Measurements from ENCODE around the gene LAMA2.

Gene LAMA2

DNA sequence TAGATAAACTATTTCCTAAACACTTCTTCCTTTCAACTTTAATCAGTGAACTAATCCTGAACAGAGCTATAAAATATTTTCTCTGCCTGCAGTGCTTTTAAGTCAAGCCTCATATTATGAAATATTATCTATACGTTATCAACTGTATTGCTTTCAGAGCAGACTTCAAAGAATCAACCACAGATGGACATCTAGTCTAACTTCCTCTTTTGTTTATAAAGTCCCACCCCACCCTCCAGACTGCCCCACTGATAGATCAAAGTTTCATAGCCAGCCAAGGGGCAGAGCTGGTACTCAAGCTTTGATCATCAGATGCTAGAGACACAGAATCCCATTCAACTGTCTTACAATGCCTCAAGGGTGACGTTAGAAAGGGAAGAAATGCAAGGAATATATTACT is 308.3 kb downstream of the LAMA2 start:
- Histone ChIP-seq H2AK5ac (ENCODE audit: low read length, severe bottlenecking) (no peak overlapping the region), H2BK15ac (ENCODE audit: low read depth, poor library complexity, severe bottlenecking) (no peak overlapping the region), H3K4ac (ENCODE audit: low read depth in 1 of 2, low read length in 2 of 2) (no peak overlapping the region), H3K9ac (ENCODE audit: low read length) (no peak overlapping the region), H3K18ac (ENCODE audit: low read depth in 1 of 2, low read length in 2 of 2) (no peak overlapping the region), H2BK5ac (ENCODE audit: low read depth, low read length, poor library complexity, severe bottlenecking) (no peak overlapping the region), H3K4me3 (ENCODE audit: insufficient read depth in 1 of 2, low read depth in 1 of 2, low read length in 2 of 2) (no peak overlapping the region), H3K79me1 (replicated peaks; ENCODE audit: low read length, poor library complexity, severe bottlenecking) (no peaks in the 10 kb centered on the region), H3K27me3 (ENCODE audit: control insufficient read depth in 1 of 2, insufficient read depth in 1 of 2, low read length in 2 of 2) (no peaks in the 10 kb centered on the region), H3K4me2 (ENCODE audit: low read length, poor library complexity, severe bottlenecking) (no peak overlapping the region), H3K4me1 (ENCODE audit: control insufficient read depth, insufficient read depth, low read depth, low read length) (no peaks in the 10 kb centered on the region), H2AFZ (ENCODE audit: low read depth, low read length) (no peak overlapping the region), H3K14ac (ENCODE audit: low read length in 2 of 2) (no peak overlapping the region), H3K36me3 (ENCODE audit: control insufficient read depth in 1 of 2, insufficient read depth in 2 of 2, low read depth in 1 of 2, low read length in 2 of 2) (peaks cover 0 to 24% of the 10 kb centered on the region in 2 experiments), H3K9me3 (ENCODE audit: control insufficient read depth, low read length) (no peaks in the 10 kb centered on the region), H4K8ac (ENCODE audit: low read length) (no peak overlapping the region), H3K23ac (ENCODE audit: low read length in 2 of 2) (no peak overlapping the region), H4K91ac (ENCODE audit: low read length) (no peak overlapping the region), H2BK12ac (ENCODE audit: low read length in 2 of 2) (no peak overlapping the region), H3K27ac (ENCODE audit: low read length, poor library complexity, severe bottlenecking) (no peak overlapping the region), H2BK120ac (ENCODE audit: low read depth, low read length) (no peak overlapping the region)
- DNase-seq = no peak
- 97% methylated on average over 1 of the region's 2 CpGs for WGBS

GRCh38 chr6:129192458-129192989 is 309.6 kb downstream of the LAMA2 start:
- H3K27ac ChIP-seq (ENCODE audit: low read length, poor library complexity, severe bottlenecking) = no peak overlapping the region
- no peak for DNase-seq
- H2BK5ac ChIP-seq (ENCODE audit: low read depth, low read length, poor library complexity, severe bottlenecking) = no peak overlapping the region
- no peak overlapping the region for H3K4ac ChIP-seq (ENCODE audit: low read depth in 1 of 2, low read length in 2 of 2)
- no peaks in the 10 kb centered on the region for H3K27me3 ChIP-seq (ENCODE audit: control insufficient read depth in 1 of 2, insufficient read depth in 1 of 2, low read length in 2 of 2)
- H2BK120ac ChIP-seq (ENCODE audit: low read depth, low read length) = no peak overlapping the region
- no peak overlapping the region for H3K14ac ChIP-seq (ENCODE audit: low read length in 2 of 2)
- H4K91ac ChIP-seq (ENCODE audit: low read length) = peak overlapping the region; percentile 39
- no peaks in the 10 kb centered on the region for H3K4me1 ChIP-seq (ENCODE audit: control insufficient read depth, insufficient read depth, low read depth, low read length)
- H2AFZ ChIP-seq (ENCODE audit: low read depth, low read length) = no peak overlapping the region
- H3K36me3 ChIP-seq (ENCODE audit: control insufficient read depth in 1 of 2, insufficient read depth in 2 of 2, low read depth in 1 of 2, low read length in 2 of 2) = peaks cover 0 to 24% of the 10 kb centered on the region in 2 experiments
- no peak overlapping the region for H3K4me3 ChIP-seq (ENCODE audit: insufficient read depth in 1 of 2, low read depth in 1 of 2, low read length in 2 of 2)
- H3K9ac ChIP-seq (ENCODE audit: low read length) = no peak overlapping the region
- H2BK15ac ChIP-seq (ENCODE audit: low read depth, poor library complexity, severe bottlenecking) = no peak overlapping the region
- no peak overlapping the region for H2AK5ac ChIP-seq (ENCODE audit: low read length, severe bottlenecking)
- no peaks in the 10 kb centered on the region for H3K79me1 ChIP-seq (replicated peaks; ENCODE audit: low read length, poor library complexity, severe bottlenecking)
- 98% methylated on average over 14 of the region's 14 CpGs for WGBS
- no peaks in the 10 kb centered on the region for H3K9me3 ChIP-seq (ENCODE audit: control insufficient read depth, low read length)
- no peak overlapping the region for H2BK12ac ChIP-seq (ENCODE audit: low read length in 2 of 2)
- H3K18ac ChIP-seq (ENCODE audit: low read depth in 1 of 2, low read length in 2 of 2) = no peak overlapping the region
- H3K4me2 ChIP-seq (ENCODE audit: low read length, poor library complexity, severe bottlenecking) = no peak overlapping the region
- H4K8ac ChIP-seq (ENCODE audit: low read length) = no peak overlapping the region
- H3K23ac ChIP-seq (ENCODE audit: low read length in 2 of 2) = no peak overlapping the region

DNA sequence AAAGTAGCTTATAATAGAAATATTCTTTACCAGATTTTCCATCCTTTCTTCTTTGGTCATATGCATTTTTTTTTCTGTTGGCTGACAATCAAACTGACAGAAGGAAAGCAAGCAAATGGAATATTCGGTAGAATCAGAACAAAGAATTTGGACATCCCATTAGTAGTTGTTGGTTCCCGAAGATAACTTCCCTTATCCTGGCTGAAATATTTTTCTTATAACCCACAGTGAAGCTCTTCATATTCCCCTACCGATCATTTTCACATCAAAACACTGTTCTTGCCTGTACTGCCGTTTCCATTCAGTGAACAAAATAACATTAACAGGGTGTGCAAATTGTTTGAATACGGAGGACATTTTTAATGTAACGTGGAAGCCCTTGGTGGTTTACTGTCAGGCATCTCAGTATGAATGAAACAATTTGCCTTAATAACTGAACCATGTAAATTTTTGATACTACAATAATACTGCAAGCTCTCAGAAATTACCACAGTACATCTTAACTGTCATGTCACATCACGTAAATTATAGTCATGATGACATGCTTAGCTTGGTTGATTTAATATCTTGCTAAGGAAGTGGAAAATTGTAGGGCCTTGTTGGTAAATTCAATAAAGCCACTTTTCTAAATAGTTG is 311.5 kb downstream of the LAMA2 start:
- DNase-seq = no peak
- H3K18ac ChIP-seq (ENCODE audit: low read depth in 1 of 2, low read length in 2 of 2) = no peak overlapping the region
- H3K4me2 ChIP-seq (ENCODE audit: low read length, poor library complexity, severe bottlenecking) = no peak overlapping the region
- H3K4me1 ChIP-seq (ENCODE audit: control insufficient read depth, insufficient read depth, low read depth, low read length) = no peaks in the 10 kb centered on the region
- H3K9ac ChIP-seq (ENCODE audit: low read length) = no peak overlapping the region
- no peak overlapping the region for H2BK15ac ChIP-seq (ENCODE audit: low read depth, poor library complexity, severe bottlenecking)
- 97% methylated on average over 5 of the region's 7 CpGs for WGBS
- no peak overlapping the region for H2AFZ ChIP-seq (ENCODE audit: low read depth, low read length)
- H4K91ac ChIP-seq (ENCODE audit: low read length) = no peak overlapping the region
- H3K27ac ChIP-seq (ENCODE audit: low read length, poor library complexity, severe bottlenecking) = no peak overlapping the region
- H2BK5ac ChIP-seq (ENCODE audit: low read depth, low read length, poor library complexity, severe bottlenecking) = no peak overlapping the region
- no peak overlapping the region for H3K14ac ChIP-seq (ENCODE audit: low read length in 2 of 2)
- H3K36me3 ChIP-seq (ENCODE audit: control insufficient read depth in 1 of 2, insufficient read depth in 2 of 2, low read depth in 1 of 2, low read length in 2 of 2) = peaks cover 0 to 24% of the 10 kb centered on the region in 2 experiments
- no peak overlapping the region for H3K23ac ChIP-seq (ENCODE audit: low read length in 2 of 2)
- no peaks in the 10 kb centered on the region for H3K27me3 ChIP-seq (ENCODE audit: control insufficient read depth in 1 of 2, insufficient read depth in 1 of 2, low read length in 2 of 2)
- H2BK120ac ChIP-seq (ENCODE audit: low read depth, low read length) = no peak overlapping the region
- no peaks in the 10 kb centered on the region for H3K79me1 ChIP-seq (replicated peaks; ENCODE audit: low read length, poor library complexity, severe bottlenecking)
- H4K8ac ChIP-seq (ENCODE audit: low read length) = no peak overlapping the region
- no peak overlapping the region for H2AK5ac ChIP-seq (ENCODE audit: low read length, severe bottlenecking)
- no peak overlapping the region for H3K4ac ChIP-seq (ENCODE audit: low read depth in 1 of 2, low read length in 2 of 2)
- no peak overlapping the region for H3K4me3 ChIP-seq (ENCODE audit: insufficient read depth in 1 of 2, low read depth in 1 of 2, low read length in 2 of 2)
- H3K9me3 ChIP-seq (ENCODE audit: control insufficient read depth, low read length) = no peaks in the 10 kb centered on the region
- H2BK12ac ChIP-seq (ENCODE audit: low read length in 2 of 2) = no peak overlapping the region

DNA sequence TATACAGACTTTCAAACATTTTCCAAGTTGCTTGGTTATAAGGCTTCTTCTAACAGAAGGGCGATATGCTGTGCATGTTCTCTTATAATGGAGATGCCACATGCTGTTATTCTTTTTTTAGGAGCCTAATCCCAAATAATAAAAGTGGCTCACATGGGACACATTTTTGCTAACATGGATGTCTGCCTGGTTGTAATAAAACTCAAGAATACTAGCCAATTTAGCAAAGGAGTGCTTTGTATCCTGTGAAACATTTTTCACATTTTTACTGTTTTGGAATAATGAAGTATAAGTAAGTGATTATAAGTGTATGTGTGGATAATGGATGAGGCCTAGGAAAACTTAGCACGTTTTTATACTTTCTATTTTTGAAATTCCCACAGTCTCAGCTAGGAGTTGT is 312.2 kb downstream of the LAMA2 start:
- Histone ChIP-seq H3K79me1 (replicated peaks; ENCODE audit: low read length, poor library complexity, severe bottlenecking) (no peaks in the 10 kb centered on the region), H3K36me3 (ENCODE audit: control insufficient read depth in 1 of 2, insufficient read depth in 2 of 2, low read depth in 1 of 2, low read length in 2 of 2) (peaks cover 0 to 19% of the 10 kb centered on the region in 2 experiments), H4K8ac (ENCODE audit: low read length) (no peak overlapping the region), H3K9ac (ENCODE audit: low read length) (no peak overlapping the region), H4K91ac (ENCODE audit: low read length) (no peak overlapping the region), H3K4me3 (ENCODE audit: insufficient read depth in 1 of 2, low read depth in 1 of 2, low read length in 2 of 2) (no peak overlapping the region), H2BK5ac (ENCODE audit: low read depth, low read length, poor library complexity, severe bottlenecking) (no peak overlapping the region), H2BK15ac (ENCODE audit: low read depth, poor library complexity, severe bottlenecking) (no peak overlapping the region), H3K27me3 (ENCODE audit: control insufficient read depth in 1 of 2, insufficient read depth in 1 of 2, low read length in 2 of 2) (no peaks in the 10 kb centered on the region), H3K9me3 (ENCODE audit: control insufficient read depth, low read length) (no peaks in the 10 kb centered on the region), H3K23ac (ENCODE audit: low read length in 2 of 2) (no peak overlapping the region), H2AK5ac (ENCODE audit: low read length, severe bottlenecking) (no peak overlapping the region), H3K4me2 (ENCODE audit: low read length, poor library complexity, severe bottlenecking) (no peak overlapping the region), H3K14ac (ENCODE audit: low read length in 2 of 2) (no peak overlapping the region), H2AFZ (ENCODE audit: low read depth, low read length) (no peak overlapping the region), H2BK120ac (ENCODE audit: low read depth, low read length) (no peak overlapping the region), H2BK12ac (ENCODE audit: low read length in 2 of 2) (no peak overlapping the region), H3K4ac (ENCODE audit: low read depth in 1 of 2, low read length in 2 of 2) (no peak overlapping the region), H3K4me1 (ENCODE audit: control insufficient read depth, insufficient read depth, low read depth, low read length) (no peaks in the 10 kb centered on the region), H3K27ac (ENCODE audit: low read length, poor library complexity, severe bottlenecking) (no peak overlapping the region), H3K18ac (ENCODE audit: low read depth in 1 of 2, low read length in 2 of 2) (no peak overlapping the region)
- DNase-seq = no peak
- WGBS = 79% methylated on average over 2 of the region's 2 CpGs

All from mesenchymal stem cell (in vitro differentiated cells and primary cell).